HL-60 (cell line): ENCODE results near the gene KLHL18.

Source experiments
- DNase-seq, 2 experiments: peaks; one replicate each; pipeline ENCODE4 v3.0.0-alpha.2; 2010 to 2020; ENCODE audit warnings: low read depth in 1 of 2, low spot score in 1 of 2
- H3K27ac ChIP-seq: fragments of 250-450 bp; sonication (Bioruptor Pico); replicated peaks from 2 replicates; pipeline ENCODE4 v1.5.1; 2020; ENCODE audit warnings: mild to moderate bottlenecking, moderate library complexity
- H3K27me3 ChIP-seq: fragments of 250-450 bp; sonication (Bioruptor Pico); 2 replicates; pipeline ENCODE4 v1.5.1; 2021; ENCODE audit warnings: mild to moderate bottlenecking, moderate library complexity; ENCODE audit not compliant: insufficient read depth, poor library complexity, severe bottlenecking
- H3K4me3 ChIP-seq: replicated peaks from 2 replicates; pipeline ENCODE4 v1.5.1; 2011; ENCODE audit warnings: mild to moderate bottlenecking, control low read depth, low read length; ENCODE audit not compliant: insufficient read depth
- CTCF ChIP-seq: IDR thresholded peaks from one replicate; pipeline ENCODE4 v1.5.1; 2011; ENCODE audit warnings: low read length, control low read depth, inconsistent platforms; ENCODE audit not compliant: insufficient read depth
- GABPA ChIP-seq: IDR thresholded peaks from 2 replicates; pipeline ENCODE4 v1.6.1; 2012; ENCODE audit warnings: low read depth
- POLR2AphosphoS5 ChIP-seq: IDR thresholded peaks from 2 replicates; pipeline ENCODE4 v1.6.1; 2012; ENCODE audit warnings: low read depth
- SPI1 ChIP-seq: IDR thresholded peaks from 2 replicates; pipeline ENCODE4 v1.6.1; 2012; ENCODE audit warnings: low read depth, mild to moderate bottlenecking, borderline replicate concordance
- TF ChIP-seq, protein P1 (sequence below): IDR thresholded peaks from 2 replicates; pipeline ENCODE4 v1.6.1; 2012; ENCODE audit warnings: low read depth; ENCODE audit not compliant: insufficient replicate concordance

KLHL18 gene

DNA sequence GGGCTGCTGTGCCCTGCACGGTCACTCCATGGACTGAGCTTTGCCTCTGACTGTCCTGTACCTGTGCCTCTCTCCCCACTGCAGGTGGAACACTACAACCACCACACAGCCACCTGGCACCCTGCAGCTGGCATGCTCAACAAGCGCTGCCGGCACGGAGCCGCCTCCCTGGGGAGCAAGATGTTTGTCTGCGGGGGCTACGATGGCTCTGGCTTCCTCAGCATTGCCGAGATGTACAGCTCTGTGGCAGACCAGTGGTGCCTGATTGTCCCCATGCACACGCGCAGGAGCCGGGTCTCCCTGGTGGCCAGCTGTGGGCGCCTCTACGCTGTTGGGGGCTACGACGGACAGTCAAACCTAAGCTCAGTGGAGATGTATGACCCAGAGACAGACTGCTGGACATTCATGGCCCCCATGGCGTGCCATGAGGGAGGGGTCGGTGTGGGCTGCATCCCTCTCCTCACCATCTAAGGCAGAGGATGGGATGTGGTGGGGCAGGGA, 60.8 kb downstream of the KLHL18 start:
- no peak overlapping the region for H3K4me3 ChIP-seq
- no peaks in the 10 kb centered on the region for H3K27me3 ChIP-seq
- no peak overlapping the region for H3K27ac ChIP-seq
- DNase-seq = no peak
- no peak for TF ChIP-seq POLR2AphosphoS5
- TF ChIP-seq CTCF = no peak
- no peak for TF ChIP-seq SPI1
- TF ChIP-seq, protein P1, sequence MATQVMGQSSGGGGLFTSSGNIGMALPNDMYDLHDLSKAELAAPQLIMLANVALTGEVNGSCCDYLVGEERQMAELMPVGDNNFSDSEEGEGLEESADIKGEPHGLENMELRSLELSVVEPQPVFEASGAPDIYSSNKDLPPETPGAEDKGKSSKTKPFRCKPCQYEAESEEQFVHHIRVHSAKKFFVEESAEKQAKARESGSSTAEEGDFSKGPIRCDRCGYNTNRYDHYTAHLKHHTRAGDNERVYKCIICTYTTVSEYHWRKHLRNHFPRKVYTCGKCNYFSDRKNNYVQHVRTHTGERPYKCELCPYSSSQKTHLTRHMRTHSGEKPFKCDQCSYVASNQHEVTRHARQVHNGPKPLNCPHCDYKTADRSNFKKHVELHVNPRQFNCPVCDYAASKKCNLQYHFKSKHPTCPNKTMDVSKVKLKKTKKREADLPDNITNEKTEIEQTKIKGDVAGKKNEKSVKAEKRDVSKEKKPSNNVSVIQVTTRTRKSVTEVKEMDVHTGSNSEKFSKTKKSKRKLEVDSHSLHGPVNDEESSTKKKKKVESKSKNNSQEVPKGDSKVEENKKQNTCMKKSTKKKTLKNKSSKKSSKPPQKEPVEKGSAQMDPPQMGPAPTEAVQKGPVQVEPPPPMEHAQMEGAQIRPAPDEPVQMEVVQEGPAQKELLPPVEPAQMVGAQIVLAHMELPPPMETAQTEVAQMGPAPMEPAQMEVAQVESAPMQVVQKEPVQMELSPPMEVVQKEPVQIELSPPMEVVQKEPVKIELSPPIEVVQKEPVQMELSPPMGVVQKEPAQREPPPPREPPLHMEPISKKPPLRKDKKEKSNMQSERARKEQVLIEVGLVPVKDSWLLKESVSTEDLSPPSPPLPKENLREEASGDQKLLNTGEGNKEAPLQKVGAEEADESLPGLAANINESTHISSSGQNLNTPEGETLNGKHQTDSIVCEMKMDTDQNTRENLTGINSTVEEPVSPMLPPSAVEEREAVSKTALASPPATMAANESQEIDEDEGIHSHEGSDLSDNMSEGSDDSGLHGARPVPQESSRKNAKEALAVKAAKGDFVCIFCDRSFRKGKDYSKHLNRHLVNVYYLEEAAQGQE = no peak
- TF ChIP-seq GABPA = no peak

DNA sequence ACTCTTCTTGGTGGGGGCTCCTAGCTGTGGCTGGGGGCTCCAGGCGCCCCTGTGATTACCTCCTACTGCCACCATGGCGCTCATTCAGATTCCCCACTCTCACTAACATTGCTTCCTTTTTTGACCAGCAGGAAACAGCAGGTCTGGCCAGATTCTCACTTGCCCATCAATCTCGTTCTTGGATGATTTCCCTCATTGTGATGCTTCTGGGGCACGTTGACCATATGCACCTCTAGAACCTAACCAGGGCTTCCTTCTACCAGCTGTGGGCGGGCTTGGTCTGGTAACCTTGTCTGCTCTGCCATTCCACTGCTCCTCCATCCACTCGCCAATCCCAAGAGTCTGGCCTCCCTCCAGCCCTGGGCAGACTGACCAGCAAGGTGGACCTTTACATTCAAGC, 62.2 kb downstream of the KLHL18 start:
- Histone ChIP-seq H3K27ac (no peak overlapping the region), H3K4me3 (no peak overlapping the region), H3K27me3 (no peaks in the 10 kb centered on the region)
- DNase-seq = no peak
- no peak for TF ChIP-seq POLR2AphosphoS5
- TF ChIP-seq CTCF = no peak
- TF ChIP-seq GABPA = no peak
- TF ChIP-seq, protein P1 = no peak
- TF ChIP-seq SPI1 = no peak

- Histone ChIP-seq H3K27ac (no peak overlapping the region), H3K27me3 (no peaks in the 10 kb centered on the region), H3K4me3 (no peak overlapping the region)
- peak; percentile 43 to 69 for DNase-seq
- TF ChIP-seq GABPA = no peak
- peak; percentile 46; the same call in 1 of the 2 replicates for TF ChIP-seq POLR2AphosphoS5
- TF ChIP-seq, protein P1 = no peak
- peak; percentile 80 for TF ChIP-seq SPI1
- TF ChIP-seq CTCF = no peak
Observed at GRCh38 chr3:47347217-47347801, 64.6 kb downstream of the KLHL18 start.
